ENCODE results near the gene APOBEC2.

APOBEC2 gene

DNA sequence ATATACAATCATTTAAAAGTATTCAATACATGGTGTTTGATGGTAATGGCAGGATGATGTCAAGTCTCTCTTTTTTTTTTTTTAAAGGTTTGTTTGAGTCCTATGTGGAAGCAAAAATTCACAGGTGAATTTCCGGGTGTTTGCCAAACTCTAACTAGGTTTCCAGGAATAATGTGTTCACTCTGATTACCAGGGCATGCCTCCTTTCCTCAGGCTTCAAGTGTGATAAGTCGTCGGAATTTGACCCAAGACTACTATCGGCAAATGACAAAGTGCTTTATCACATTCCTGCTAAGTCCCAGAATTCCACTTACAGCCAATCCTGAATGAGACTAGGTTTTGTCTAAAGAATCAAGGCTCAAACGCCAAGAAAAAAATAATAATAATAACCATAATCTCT lies 11.8 kb downstream of the APOBEC2 start:
- Histone ChIP-seq H3K9me3 (ENCODE audit: insufficient read depth, low read depth, low read length) (no peaks in the 10 kb centered on the region), H3K9me2 (replicated peaks; ENCODE audit: low read depth, low read length) (no peaks in the 10 kb centered on the region), H3K9ac (ENCODE audit: low read depth, low read length, poor library complexity, severe bottlenecking) (no peak overlapping the region), H3K36me3 (ENCODE audit: insufficient read depth, low read length) (no peaks in the 10 kb centered on the region; the same call in 1 of the 2 replicates), H2AFZ (ENCODE audit: low read length) (no peak overlapping the region), H3F3A (ENCODE audit: low read depth) (peaks cover 4% of the 10 kb centered on the region; the same call in 1 of the 2 replicates), H3K79me2 (ENCODE audit: insufficient read depth, low read length) (peaks cover 10% of the 10 kb centered on the region; the same call in 1 of the 2 replicates), H3K27me3 (ENCODE audit: insufficient read depth, low read length, poor library complexity, severe bottlenecking) (no peaks in the 10 kb centered on the region), H3K4me1 (ENCODE audit: insufficient read depth, low read length, poor library complexity, severe bottlenecking) (peaks cover 23% of the 10 kb centered on the region), H4K20me1 (ENCODE audit: insufficient read depth, low read length, poor library complexity, severe bottlenecking) (no peaks in the 10 kb centered on the region), H3K4me2 (ENCODE audit: low read depth, low read length, poor library complexity, severe bottlenecking) (no peak overlapping the region), H3K4me3 (ENCODE audit: low read length, poor library complexity, severe bottlenecking) (no peak overlapping the region)
- no peak for TF ChIP-seq EZH2phosphoT487 (IDR thresholded peaks at IDR 0.05; ENCODE audit: borderline replicate concordance)
- TF ChIP-seq, protein P1, sequence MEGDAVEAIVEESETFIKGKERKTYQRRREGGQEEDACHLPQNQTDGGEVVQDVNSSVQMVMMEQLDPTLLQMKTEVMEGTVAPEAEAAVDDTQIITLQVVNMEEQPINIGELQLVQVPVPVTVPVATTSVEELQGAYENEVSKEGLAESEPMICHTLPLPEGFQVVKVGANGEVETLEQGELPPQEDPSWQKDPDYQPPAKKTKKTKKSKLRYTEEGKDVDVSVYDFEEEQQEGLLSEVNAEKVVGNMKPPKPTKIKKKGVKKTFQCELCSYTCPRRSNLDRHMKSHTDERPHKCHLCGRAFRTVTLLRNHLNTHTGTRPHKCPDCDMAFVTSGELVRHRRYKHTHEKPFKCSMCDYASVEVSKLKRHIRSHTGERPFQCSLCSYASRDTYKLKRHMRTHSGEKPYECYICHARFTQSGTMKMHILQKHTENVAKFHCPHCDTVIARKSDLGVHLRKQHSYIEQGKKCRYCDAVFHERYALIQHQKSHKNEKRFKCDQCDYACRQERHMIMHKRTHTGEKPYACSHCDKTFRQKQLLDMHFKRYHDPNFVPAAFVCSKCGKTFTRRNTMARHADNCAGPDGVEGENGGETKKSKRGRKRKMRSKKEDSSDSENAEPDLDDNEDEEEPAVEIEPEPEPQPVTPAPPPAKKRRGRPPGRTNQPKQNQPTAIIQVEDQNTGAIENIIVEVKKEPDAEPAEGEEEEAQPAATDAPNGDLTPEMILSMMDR (conservative IDR thresholded peaks at IDR 0.05; ENCODE audit: low read length), result no peak

DNA sequence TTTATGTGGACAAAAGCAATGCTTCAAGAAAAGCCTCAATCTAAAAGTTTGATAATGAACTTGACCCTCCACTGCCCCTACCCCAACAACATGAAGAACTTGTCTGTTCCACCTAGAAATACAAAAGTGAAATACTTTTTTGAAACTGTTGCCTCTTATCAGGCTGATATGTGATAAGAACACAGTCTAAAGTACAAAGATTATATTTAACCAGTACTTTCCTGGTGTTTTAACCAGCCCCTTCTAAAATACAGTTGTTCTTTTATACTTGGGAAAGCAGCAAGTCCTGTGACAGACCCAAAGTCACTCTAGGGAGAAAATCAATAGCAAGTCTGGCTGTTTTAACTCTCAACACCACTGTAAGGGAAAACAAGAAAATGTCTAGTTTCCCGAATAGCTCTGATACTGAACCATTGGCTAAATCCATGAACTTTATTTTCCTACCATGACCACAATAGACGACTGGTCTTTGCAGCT lies 12.6 kb downstream of the APOBEC2 start:
- Histone ChIP-seq H4K20me1 (ENCODE audit: insufficient read depth, low read length, poor library complexity, severe bottlenecking) (no peaks in the 10 kb centered on the region), H3F3A (ENCODE audit: low read depth) (peaks cover 4% of the 10 kb centered on the region; the same call in 1 of the 2 replicates), H3K4me2 (ENCODE audit: low read depth, low read length, poor library complexity, severe bottlenecking) (no peak overlapping the region), H3K79me2 (ENCODE audit: insufficient read depth, low read length) (peaks cover 17% of the 10 kb centered on the region), H3K4me3 (ENCODE audit: low read length, poor library complexity, severe bottlenecking) (no peak overlapping the region), H3K9ac (ENCODE audit: low read depth, low read length, poor library complexity, severe bottlenecking) (no peak overlapping the region), H3K36me3 (ENCODE audit: insufficient read depth, low read length) (no peaks in the 10 kb centered on the region; the same call in 1 of the 2 replicates), H3K27me3 (ENCODE audit: insufficient read depth, low read length, poor library complexity, severe bottlenecking) (no peaks in the 10 kb centered on the region), H3K9me3 (ENCODE audit: insufficient read depth, low read depth, low read length) (no peaks in the 10 kb centered on the region), H3K4me1 (ENCODE audit: insufficient read depth, low read length, poor library complexity, severe bottlenecking) (peaks cover 29% of the 10 kb centered on the region), H3K9me2 (replicated peaks; ENCODE audit: low read depth, low read length) (no peaks in the 10 kb centered on the region), H2AFZ (ENCODE audit: low read length) (no peak overlapping the region)
- no peak for TF ChIP-seq EZH2phosphoT487 (IDR thresholded peaks at IDR 0.05; ENCODE audit: borderline replicate concordance)
- TF ChIP-seq, protein P1 (conservative IDR thresholded peaks at IDR 0.05; ENCODE audit: low read length), result no peak

GRCh38 chr6:41066867-41067304 lies 13.9 kb downstream of the APOBEC2 start:
- no peak overlapping the region for H2AFZ ChIP-seq (ENCODE audit: low read length)
- H3K9me3 ChIP-seq (ENCODE audit: insufficient read depth, low read depth, low read length), result no peaks in the 10 kb centered on the region
- H3F3A ChIP-seq (ENCODE audit: low read depth), result peaks cover 8% of the 10 kb centered on the region
- TF ChIP-seq, protein P1 (conservative IDR thresholded peaks at IDR 0.05; ENCODE audit: low read length), result peak; percentile 93
- TF ChIP-seq EZH2phosphoT487 (IDR thresholded peaks at IDR 0.05; ENCODE audit: borderline replicate concordance), result no peak
- no peaks in the 10 kb centered on the region; the same call in 1 of the 2 replicates for H3K36me3 ChIP-seq (ENCODE audit: insufficient read depth, low read length)
- peaks cover 40% of the 10 kb centered on the region for H3K4me1 ChIP-seq (ENCODE audit: insufficient read depth, low read length, poor library complexity, severe bottlenecking)
- H3K4me3 ChIP-seq (ENCODE audit: low read length, poor library complexity, severe bottlenecking), result no peak overlapping the region
- H3K9me2 ChIP-seq (replicated peaks; ENCODE audit: low read depth, low read length), result no peaks in the 10 kb centered on the region
- no peaks in the 10 kb centered on the region for H4K20me1 ChIP-seq (ENCODE audit: insufficient read depth, low read length, poor library complexity, severe bottlenecking)
- H3K79me2 ChIP-seq (ENCODE audit: insufficient read depth, low read length), result peaks cover 27% of the 10 kb centered on the region
- no peak overlapping the region for H3K9ac ChIP-seq (ENCODE audit: low read depth, low read length, poor library complexity, severe bottlenecking)
- no peak overlapping the region for H3K4me2 ChIP-seq (ENCODE audit: low read depth, low read length, poor library complexity, severe bottlenecking)
- no peaks in the 10 kb centered on the region for H3K27me3 ChIP-seq (ENCODE audit: insufficient read depth, low read length, poor library complexity, severe bottlenecking)

Measured in Loucy (cell line).